NK-92 (cell line): Measurements from ENCODE around the gene RPL35.
"Not testable (repeated sequence)": the region's sequence is repeated elsewhere in the genome, so short reads cannot be mapped to it uniquely, and the experiment has no call there.

Experiments
- DNase-seq: peaks from one replicate; lab custom pipeline; 2025; ENCODE audit not compliant: unreplicated experiment; lab: John Stamatoyannopoulos, UW

RPL35 gene

GRCh38 chr9:124852829-124853531 is 8.8 kb downstream of the RPL35 start, which contains the start of gene WDR38:
Gene WDR38 (plus strand): TSS chr9:124853460. CDS start chr9:124853532, 72 bp downstream.
- peak; percentile 51 for DNase-seq

GRCh38 chr9:124852121-124852828 is 9.5 kb downstream of the RPL35 start:
- no peak for DNase-seq

GRCh38 chr9:124849801-124850200 is 12.0 kb downstream of the RPL35 start:
- DNase-seq = no peak

GRCh38 chr9:124846969-124847368 is 14.8 kb downstream of the RPL35 start:
- DNase-seq = no peak

- not testable (repeated sequence) for DNase-seq
These were observed 15.3 kb downstream of the RPL35 start for GRCh38 chr9:124846467-124846866.

- no peak for DNase-seq
These were observed 17.5 kb downstream of the RPL35 start for GRCh38 chr9:124844291-124844690.

GRCh38 chr9:124843456-124844034 is 18.2 kb downstream of the RPL35 start:
- no peak for DNase-seq

GRCh38 chr9:124841075-124841821 is 20.5 kb downstream of the RPL35 start:
- DNase-seq = no peak

GRCh38 chr9:124840300-124840833 is 21.4 kb downstream of the RPL35 start:
- no peak for DNase-seq

GRCh38 chr9:124839612-124840299 is 22.0 kb downstream of the RPL35 start:
- no peak for DNase-seq

- DNase-seq = not testable (repeated sequence)
These were observed 23.0 kb downstream of the RPL35 start for GRCh38 chr9:124838567-124839275.

GRCh38 chr9:124838132-124838531 is 23.6 kb downstream of the RPL35 start:
- DNase-seq = not testable (repeated sequence)

- no peak for DNase-seq
These were observed 26.7 kb downstream of the RPL35 start for GRCh38 chr9:124835026-124835557.

- no peak for DNase-seq
These were observed 27.2 kb downstream of the RPL35 start for GRCh38 chr9:124834591-124834990.

- no peak for DNase-seq
These were observed 30.0 kb downstream of the RPL35 start for GRCh38 chr9:124831642-124832364.

GRCh38 chr9:124830593-124830992 is 31.2 kb downstream of the RPL35 start:
- no peak for DNase-seq

GRCh38 chr9:124829334-124829669 is 32.5 kb downstream of the RPL35 start:
- DNase-seq = no peak

- DNase-seq = no peak
These were observed 33.0 kb downstream of the RPL35 start for GRCh38 chr9:124828489-124829333.
